CD4-positive, CD25-positive, alpha-beta regulatory T cell (primary cell): ENCODE measurements around the gene RGS19. TPM values are rescaled to one million over a fixed set of nuclear protein-coding genes. Genes with fewer than 3 reads are reported as not detected.

Source experiments
- ATAC-seq, 2 donors: fragments of 150-1000 bp; cut with Tn5 transposase; one replicate each; pipeline ENCODE4 v1.10.0; 2021; ENCODE audit warnings: low read depth in 2 of 2, moderate number of reproducible peaks in 2 of 2, moderate library complexity in 1 of 2
- DNase-seq, 3 donors: peaks; one replicate each; pipeline versions ENCODE4 v3.0.0 to v3.0.0-alpha.2; 2012 to 2022; ENCODE audit warnings: mixed read lengths in 1 of 3
- H3K27ac ChIP-seq: one replicate; pipeline ENCODE4 v1.7.0; 2013; ENCODE audit warnings: mild to moderate bottlenecking, low read length; ENCODE audit not compliant: insufficient read depth, poor library complexity, severe bottlenecking
- H3K27me3 ChIP-seq: one replicate; pipeline ENCODE4 v1.7.0; 2013; ENCODE audit warnings: low read length; ENCODE audit not compliant: control insufficient read depth, insufficient read depth
- H3K36me3 ChIP-seq: one replicate; pipeline ENCODE4 v1.7.0; 2013; ENCODE audit warnings: mild to moderate bottlenecking, low read length, moderate library complexity; ENCODE audit not compliant: control insufficient read depth, insufficient read depth
- H3K4me1 ChIP-seq: 2 replicates; pipeline ENCODE4 v1.7.0; 2013; ENCODE audit warnings: mild to moderate bottlenecking, low read length; ENCODE audit not compliant: insufficient read depth, control insufficient read depth, poor library complexity, severe bottlenecking
- H3K4me3 ChIP-seq: one replicate; pipeline ENCODE4 v1.7.0; 2013; ENCODE audit warnings: low read depth, mild to moderate bottlenecking, low read length, moderate library complexity
- H3K9me3 ChIP-seq, 2 experiments: 1 replicate in 1 of 2; 2 replicates in 1 of 2; pipeline ENCODE4 v1.7.0; 2013; ENCODE audit warnings: low read length in 2 of 2, mild to moderate bottlenecking in 1 of 2, moderate library complexity in 1 of 2; ENCODE audit not compliant: control insufficient read depth in 2 of 2
- H3K27ac Mint-ChIP-seq, 3 donors: one replicate each; pipeline ENCODE4 v1.8.0; 2020 to 2022; ENCODE audit warnings: mild to moderate bottlenecking in 3 of 3, mixed read lengths in 3 of 3, moderate library complexity in 2 of 3
- H3K27me3 Mint-ChIP-seq: one replicate; pipeline ENCODE4 v1.8.0; 2022; ENCODE audit warnings: mild to moderate bottlenecking, mixed read lengths
- H3K36me3 Mint-ChIP-seq: one replicate; pipeline ENCODE4 v1.8.0; 2020; ENCODE audit warnings: mixed read lengths
- H3K4me1 Mint-ChIP-seq, 4 donors: one replicate each; pipeline ENCODE4 v1.8.0; 2020 to 2022; ENCODE audit warnings: mixed read lengths in 4 of 4, mild to moderate bottlenecking in 1 of 4
- H3K4me3 Mint-ChIP-seq, 4 donors: one replicate each; pipeline ENCODE4 v1.8.0; 2020 to 2022; ENCODE audit warnings: mild to moderate bottlenecking in 4 of 4, mixed read lengths in 4 of 4, moderate library complexity in 3 of 4
- H3K9me3 Mint-ChIP-seq, 7 donors: one replicate each; pipeline ENCODE4 v1.8.0; 2020 to 2022; ENCODE audit warnings: mixed read lengths in 7 of 7, mild to moderate bottlenecking in 3 of 7, moderate library complexity in 2 of 7
- polyA plus RNA-seq, 4 donors: library from polyadenylated mRNA; unstranded; fragments of 300-500 nt; fragmentation: Illumina TruSeq; gene quantifications; one replicate each; pipeline ENCODE4 v1.2.3, GENCODE V29; 2021
- total RNA-seq: library from RNA; stranded (reverse); gene quantifications from one replicate; pipeline ENCODE4 v1.2.3, GENCODE V29; 2022

Gene RGS19
- total and polyA plus RNA-seq, 5 donors from 2014 or later, result 50.7 to 105 (median 85.2) TPM

DNA sequence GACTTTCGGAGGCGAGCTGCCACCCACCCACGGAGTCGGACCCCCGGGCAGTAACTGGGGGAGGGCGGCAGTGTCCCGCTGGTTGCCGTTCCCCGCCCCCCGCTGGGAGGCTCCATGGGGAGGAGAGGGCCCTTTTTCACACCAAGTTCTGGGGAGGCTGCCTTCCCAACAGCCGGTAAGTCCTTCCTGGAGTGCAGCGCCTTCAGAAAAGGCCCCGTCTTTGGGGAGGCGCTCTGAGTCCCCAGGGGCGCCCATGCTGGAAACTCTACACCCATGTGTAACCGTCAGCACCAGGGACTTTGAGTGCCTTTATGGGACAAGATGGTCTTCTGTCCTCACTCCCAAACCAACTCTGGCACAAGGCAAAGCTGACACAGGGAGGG is 29.4 kb downstream of the RGS19 start:
- Mint-ChIP-seq H3K9me3 (peaks cover 0 to 4% (median 0%) of the 10 kb centered on the region in 7 donors), H3K4me1 (peaks cover 0 to 18% (median 0%) of the 10 kb centered on the region in 4 donors), H3K4me3 (peak overlapping the region in 1 of 4 donors; percentile 28), H3K27ac (no peak overlapping the region), H3K27me3 (peaks cover 48% of the 10 kb centered on the region), H3K36me3 (no peaks in the 10 kb centered on the region)
- Histone ChIP-seq H3K36me3 (no peaks in the 10 kb centered on the region), H3K27ac (no peak overlapping the region), H3K27me3 (peaks cover 2% of the 10 kb centered on the region), H3K4me1 (peaks cover 13% of the 10 kb centered on the region), H3K4me3 (no peak overlapping the region), H3K9me3 (no peaks in the 10 kb centered on the region)
- ATAC-seq, result no peak
- DNase-seq, result no peak

DNA sequence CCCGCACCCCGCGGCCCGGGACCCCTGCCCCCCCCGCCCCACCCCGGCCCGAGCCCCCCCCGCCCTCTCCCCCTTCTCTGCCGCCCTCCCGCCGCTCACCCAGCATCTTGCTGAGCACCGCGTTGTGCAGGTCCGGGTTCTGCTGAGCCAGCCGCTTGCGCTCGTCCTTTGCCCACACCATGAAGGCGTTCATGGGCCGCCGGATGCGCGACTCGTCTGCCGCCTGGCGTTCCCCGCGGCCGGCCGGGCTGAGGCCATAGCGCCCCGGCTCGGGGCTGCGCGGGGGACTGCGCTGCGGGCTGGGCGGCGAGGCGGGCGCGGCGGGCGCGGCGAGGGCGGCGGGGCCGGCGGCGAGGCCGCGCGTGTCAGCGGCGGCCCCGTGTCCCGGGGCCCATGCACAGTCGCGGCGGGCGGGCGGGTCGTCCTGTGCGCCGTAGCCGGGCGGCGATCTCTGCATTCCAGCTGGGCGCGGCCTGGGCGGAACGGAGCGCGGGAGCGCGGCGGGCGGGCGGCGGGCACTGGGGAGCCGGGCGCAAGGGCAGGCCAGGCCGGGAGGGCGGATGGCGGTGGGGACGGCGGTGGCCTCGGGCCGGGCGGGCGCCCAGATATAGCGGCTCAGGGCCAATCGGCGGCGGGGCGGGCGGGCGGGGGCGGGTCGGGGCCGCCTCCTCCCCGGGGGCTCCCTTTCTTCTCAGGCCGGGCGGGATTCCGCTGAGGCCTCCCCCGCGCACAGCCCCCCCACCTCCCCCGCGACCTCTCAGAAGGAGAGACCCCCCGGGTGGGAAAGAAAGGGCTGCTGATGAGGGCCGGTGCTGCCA is 30.0 kb downstream of the RGS19 start, which contains the start of gene SOX18:
TSS of gene SOX18 (minus strand) at position 580 of the 818 bp plus-strand sequence. CDS start at position 457, 123 bp downstream.
- H3K27me3 Mint-ChIP-seq, result peaks cover 53% of the 10 kb centered on the region
- peaks cover 2% of the 10 kb centered on the region for H3K27me3 ChIP-seq

DNA sequence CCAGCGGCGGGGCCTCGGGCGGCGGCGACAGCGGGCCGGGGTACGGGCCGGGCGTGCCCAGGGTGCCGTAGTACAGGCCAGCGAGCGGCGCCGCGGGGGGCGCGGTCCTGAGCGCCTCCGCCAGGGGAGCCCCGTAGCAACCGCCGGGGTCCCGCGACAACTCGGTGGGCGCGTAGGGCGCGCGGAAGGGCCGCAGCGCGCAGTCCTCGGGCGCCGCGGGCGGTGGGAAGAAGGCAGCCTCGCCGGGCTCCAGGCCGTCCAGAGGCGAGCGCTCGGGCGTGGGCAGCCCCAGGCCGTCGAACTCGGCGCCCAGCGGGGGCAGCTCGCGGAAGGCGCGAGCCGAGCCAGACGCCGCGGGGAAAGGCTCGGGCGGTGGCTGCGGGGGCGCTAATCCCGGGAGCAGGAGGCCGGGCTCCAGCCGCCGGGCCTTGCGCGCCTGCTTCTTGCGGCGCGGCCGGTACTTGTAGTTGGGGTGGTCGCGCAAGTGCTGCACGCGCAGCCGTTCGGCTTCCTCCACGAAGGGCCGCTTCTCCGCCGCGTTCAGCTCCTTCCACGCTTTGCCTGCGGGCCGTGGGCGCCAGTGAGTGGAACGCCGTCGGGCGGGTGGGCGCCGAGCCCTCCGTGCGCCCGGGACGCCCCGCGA is 30.8 kb downstream of the RGS19 start:
- H3K4me1 ChIP-seq, result peaks cover 13% of the 10 kb centered on the region
- DNase-seq (no peak), ATAC-seq (no peak)
- H3K4me3 ChIP-seq, result no peak overlapping the region
- no peak overlapping the region for H3K4me3 Mint-ChIP-seq
- H3K36me3 Mint-ChIP-seq, result no peaks in the 10 kb centered on the region
- H3K27ac ChIP-seq, result no peak overlapping the region
- peaks cover 59% of the 10 kb centered on the region for H3K27me3 Mint-ChIP-seq
- no peaks in the 10 kb centered on the region for H3K9me3 ChIP-seq
- H3K27ac Mint-ChIP-seq, result no peak overlapping the region
- H3K27me3 ChIP-seq, result peaks cover 2% of the 10 kb centered on the region
- peaks cover 0 to 2% (median 0%) of the 10 kb centered on the region in 7 donors for H3K9me3 Mint-ChIP-seq
- H3K4me1 Mint-ChIP-seq, result peaks cover 0 to 29% (median 10%) of the 10 kb centered on the region in 4 donors
- H3K36me3 ChIP-seq, result no peaks in the 10 kb centered on the region

More for the DNA sequence above, 30.0 kb downstream of the RGS19 start, which contains the start of gene SOX18:
- H3K4me1 ChIP-seq, result peaks cover 13% of the 10 kb centered on the region
- H3K9me3 ChIP-seq, result no peaks in the 10 kb centered on the region
- Mint-ChIP-seq H3K36me3 (no peaks in the 10 kb centered on the region), H3K27ac (no peak within 1 kb of the TSS), H3K4me1 (peaks cover 0 to 23% (median 4%) of the 10 kb centered on the region in 4 donors), H3K9me3 (peaks cover 0 to 4% (median 0%) of the 10 kb centered on the region in 7 donors), H3K4me3 (peak within 1 kb of the TSS in 3 of 4 donors; percentile 38 to 74 (median 69))
- no peak within 1 kb of the TSS for H3K4me3 ChIP-seq
- DNase-seq (peak in 1 of 3 donors; percentile 49), ATAC-seq (peak in 1 of 2 donors; percentile 47)
- no peak within 1 kb of the TSS for H3K27ac ChIP-seq
- no peaks in the 10 kb centered on the region for H3K36me3 ChIP-seq

DNA sequence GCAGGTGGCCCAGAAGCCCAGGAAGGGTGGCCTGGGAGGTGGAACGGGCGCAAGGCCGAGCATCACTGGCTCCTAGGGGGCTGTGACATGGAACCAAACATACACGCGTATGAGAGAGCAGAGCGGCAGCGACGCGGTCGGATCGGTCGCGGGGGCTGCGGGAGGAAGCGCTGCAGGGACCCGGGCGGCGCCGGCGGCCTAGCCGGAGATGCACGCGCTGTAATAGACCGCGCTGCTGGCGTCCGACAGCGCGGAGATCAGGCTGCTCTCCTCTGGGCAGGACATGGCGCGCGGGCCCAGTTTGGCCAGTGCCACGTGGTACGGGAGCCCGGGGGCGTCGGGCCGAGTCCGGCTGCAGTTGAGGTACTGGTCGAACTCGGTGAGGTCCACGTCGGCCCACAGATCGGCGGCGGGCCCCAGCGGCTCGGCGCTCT is 31.3 kb downstream of the RGS19 start:
- Mint-ChIP-seq H3K4me1 (peaks cover 0 to 28% (median 11%) of the 10 kb centered on the region in 4 donors), H3K27ac (no peak overlapping the region), H3K9me3 (peaks cover 0 to 1% (median 0%) of the 10 kb centered on the region in 7 donors), H3K27me3 (peaks cover 55% of the 10 kb centered on the region), H3K4me3 (peak overlapping the region in 1 of 4 donors; percentile 35), H3K36me3 (no peaks in the 10 kb centered on the region)
- Histone ChIP-seq H3K36me3 (no peaks in the 10 kb centered on the region), H3K27me3 (peaks cover 2% of the 10 kb centered on the region), H3K4me1 (peaks cover 13% of the 10 kb centered on the region), H3K9me3 (no peaks in the 10 kb centered on the region), H3K27ac (no peak overlapping the region), H3K4me3 (no peak overlapping the region)
- DNase-seq, result no peak
- no peak for ATAC-seq

DNA sequence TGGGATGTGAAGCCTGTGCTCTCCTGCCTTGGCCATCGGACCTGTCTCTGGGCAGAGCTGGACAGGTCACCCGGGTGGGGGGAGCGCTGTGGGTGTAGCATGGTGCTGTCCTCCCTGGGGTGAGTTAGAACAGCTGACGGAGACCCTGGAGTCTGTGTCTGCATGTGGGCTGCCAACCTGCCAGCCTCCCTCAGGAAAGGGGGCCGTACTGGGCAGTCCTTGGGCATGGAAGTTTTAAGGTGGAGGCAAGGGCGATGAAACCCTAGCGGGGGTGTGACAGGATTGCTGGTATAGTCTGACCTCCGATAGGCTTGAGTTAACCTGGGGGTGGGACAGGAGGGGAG is 32.3 kb downstream of the RGS19 start:
- no peak for ATAC-seq
- Histone ChIP-seq H3K4me1 (peaks cover 16% of the 10 kb centered on the region), H3K9me3 (no peaks in the 10 kb centered on the region), H3K27ac (no peak overlapping the region), H3K36me3 (no peaks in the 10 kb centered on the region), H3K27me3 (peaks cover 2% of the 10 kb centered on the region), H3K4me3 (no peak overlapping the region)
- peak overlapping the region in 1 of 4 donors; percentile 36 for H3K4me3 Mint-ChIP-seq
- DNase-seq, result no peak
- peaks cover 0 to 1% (median 0%) of the 10 kb centered on the region in 7 donors for H3K9me3 Mint-ChIP-seq
- H3K36me3 Mint-ChIP-seq, result no peaks in the 10 kb centered on the region
- H3K4me1 Mint-ChIP-seq, result peaks cover 0 to 30% (median 11%) of the 10 kb centered on the region in 4 donors
- H3K27ac Mint-ChIP-seq, result peak overlapping the region in 1 of 3 donors; percentile 88
- H3K27me3 Mint-ChIP-seq, result peaks cover 50% of the 10 kb centered on the region

DNA sequence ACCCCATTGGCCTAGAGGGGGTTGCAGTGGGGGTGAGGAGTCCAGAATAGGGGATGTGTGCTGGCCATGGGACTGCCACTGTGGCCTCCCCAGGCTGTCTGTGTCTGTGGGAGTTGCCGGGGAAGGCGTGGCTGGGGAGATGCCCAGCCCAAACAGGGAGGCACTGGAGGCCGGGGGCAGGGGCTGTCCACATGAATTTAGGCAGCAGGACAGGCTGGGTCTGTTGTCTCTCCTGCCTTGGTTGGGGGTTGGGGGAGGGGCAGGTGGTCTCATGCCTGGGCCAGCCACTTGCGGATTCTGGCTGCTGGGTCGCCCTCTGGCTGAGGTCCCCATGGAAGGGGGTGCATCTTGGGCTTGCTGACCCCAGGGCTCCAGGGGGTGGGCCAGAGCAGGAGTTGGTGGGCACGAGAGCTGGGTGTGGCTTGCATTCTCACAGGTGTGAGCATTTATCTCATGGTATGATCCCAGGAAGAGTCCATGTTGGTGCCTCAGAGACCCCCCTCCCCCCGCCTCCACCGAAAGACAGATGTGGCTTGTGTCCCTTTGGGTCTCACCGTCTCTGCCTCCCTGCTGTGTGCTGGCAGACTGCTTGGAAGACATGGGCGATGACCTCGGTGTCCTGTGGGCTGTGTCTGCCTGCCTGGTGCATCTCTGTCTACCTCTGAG is 33.8 kb downstream of the RGS19 start:
- no peaks in the 10 kb centered on the region for H3K36me3 Mint-ChIP-seq
- H3K27me3 ChIP-seq, result no peaks in the 10 kb centered on the region
- ATAC-seq (no peak), DNase-seq (no peak)
- H3K27me3 Mint-ChIP-seq, result peaks cover 38% of the 10 kb centered on the region
- peaks cover 0 to 1% (median 0%) of the 10 kb centered on the region in 7 donors for H3K9me3 Mint-ChIP-seq
- H3K27ac ChIP-seq, result no peak overlapping the region
- no peaks in the 10 kb centered on the region for H3K9me3 ChIP-seq
- H3K4me1 Mint-ChIP-seq, result peaks cover 0 to 41% (median 11%) of the 10 kb centered on the region in 4 donors
- no peak overlapping the region for H3K4me3 ChIP-seq
- H3K4me3 Mint-ChIP-seq, result peak overlapping the region in 1 of 4 donors; percentile 38
- H3K27ac Mint-ChIP-seq, result no peak overlapping the region
- H3K36me3 ChIP-seq, result no peaks in the 10 kb centered on the region
- H3K4me1 ChIP-seq, result peaks cover 31% of the 10 kb centered on the region

DNA sequence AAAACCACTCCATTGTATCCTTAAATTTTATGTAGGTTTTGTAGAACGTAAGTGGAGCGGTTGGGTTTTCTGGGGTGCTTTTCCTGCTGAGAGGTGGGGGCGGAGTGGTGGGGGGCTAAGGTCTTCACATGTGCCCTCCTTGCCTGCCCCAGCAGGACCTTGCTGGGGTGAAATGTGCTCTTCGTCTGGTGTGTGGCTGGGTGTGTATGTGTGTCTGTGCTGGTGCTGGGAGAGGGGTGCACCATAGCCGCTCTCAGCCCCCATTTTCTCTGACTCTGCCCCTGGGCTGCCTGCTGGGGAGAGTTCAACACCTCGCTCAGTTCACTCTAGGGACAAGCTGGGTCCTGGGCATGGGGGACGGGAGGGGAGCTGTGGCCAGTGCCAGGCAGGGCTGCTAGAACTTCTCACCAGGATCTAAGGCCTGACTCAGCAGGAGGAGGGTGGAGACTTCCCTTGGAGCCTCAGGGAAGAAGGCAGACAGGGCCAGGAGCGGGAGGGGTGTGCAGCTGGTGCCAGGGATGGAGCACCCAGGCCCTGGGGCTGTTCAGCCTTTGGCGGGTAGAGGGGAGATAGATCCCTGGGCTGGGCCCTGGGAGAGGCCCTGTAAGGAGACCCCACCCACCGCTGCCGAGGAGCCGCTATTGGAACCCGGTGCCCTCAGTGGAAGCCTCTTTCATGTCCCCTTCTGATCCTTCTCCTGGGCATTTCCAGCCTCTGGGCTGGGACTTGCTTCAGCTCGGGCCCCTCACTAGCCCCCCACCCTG is 34.7 kb downstream of the RGS19 start:
- Mint-ChIP-seq H3K36me3 (no peaks in the 10 kb centered on the region), H3K4me3 (peak overlapping the region in 3 of 4 donors; percentile 11 to 47 (median 19)), H3K9me3 (peaks cover 0 to 1% (median 0%) of the 10 kb centered on the region in 7 donors), H3K27me3 (peaks cover 36% of the 10 kb centered on the region), H3K4me1 (peaks cover 0 to 45% (median 14%) of the 10 kb centered on the region in 4 donors), H3K27ac (peak overlapping the region in 1 of 3 donors; percentile 29)
- no peak overlapping the region for H3K27ac ChIP-seq
- H3K9me3 ChIP-seq, result no peaks in the 10 kb centered on the region
- no peaks in the 10 kb centered on the region for H3K36me3 ChIP-seq
- no peak overlapping the region for H3K4me3 ChIP-seq
- H3K4me1 ChIP-seq, result peaks cover 32% of the 10 kb centered on the region
- no peak for DNase-seq
- H3K27me3 ChIP-seq, result no peaks in the 10 kb centered on the region
- no peak for ATAC-seq
